Colonic mucosa (tissue), 4 donors: ENCODE measurements around the gene HUS1B. TPM values are rescaled to one million over a fixed set of nuclear protein-coding genes. Genes with fewer than 3 reads are reported as not detected.

Source experiments
- DNase-seq: peaks from one replicate; pipeline ENCODE4 v3.0.0-alpha.2; 2020
- H3K27ac ChIP-seq: fragments of 200-600 bp; one replicate; pipeline ENCODE4 v1.8.0; 2021
- H3K27me3 ChIP-seq: fragments of 200-600 bp; one replicate; pipeline ENCODE4 v1.8.0; 2021
- H3K36me3 ChIP-seq: fragments of 200-600 bp; one replicate; pipeline ENCODE4 v1.8.0; 2021
- H3K4me1 ChIP-seq: fragments of 200-600 bp; one replicate; pipeline ENCODE4 v1.8.0; 2021; ENCODE audit warnings: mild to moderate bottlenecking
- H3K4me3 ChIP-seq: fragments of 200-600 bp; one replicate; pipeline ENCODE4 v1.8.0; 2021
- H3K9ac ChIP-seq, 2 donors: one replicate each; pipeline ENCODE4 v1.7.0; 2013; ENCODE audit warnings: control low read depth in 2 of 2, low read depth in 2 of 2, low read length in 2 of 2
- H3K9me3 ChIP-seq: fragments of 200-600 bp; one replicate; pipeline ENCODE4 v1.8.0; 2021
- intact Hi-C: fragments of 100-400 bp; cut with DNase I; formaldehyde crosslinking; loops from one replicate; pipeline ENCODE4 v1.14.1; 2022
- total RNA-seq, 2 donors: library from RNA; stranded (reverse); fragmentation: NEBNext Ultra II Directional in 1 of 2; extraction: Animal tissue kit (Norgen Biotek cat#: 25700) in 1 of 2; gene quantifications; one replicate each; pipeline ENCODE4 v1.2.1, GENCODE V29; 2021
- TF ChIP-seq, protein P1 (sequence below): fragments of 200-600 bp; IDR thresholded peaks from one replicate; pipeline ENCODE4 v1.8.0; 2022; ENCODE audit warnings: antibody characterized with exemption, mild to moderate bottlenecking
- donor health status: healthy.
- donor health status: DM: no; HTN: no; CAD: no.
- donor health status: DM: no; HTN: no; CAD: no.

The HUS1B gene
- total RNA-seq, 2 donors from 2014 or later = 0.64 to 1.1 TPM

- intact Hi-C loops = no loop called here
- H3K4me1 ChIP-seq = no peaks in the 10 kb centered on the region
- H3K36me3 ChIP-seq = no peaks in the 10 kb centered on the region
- H3K4me3 ChIP-seq = no peak overlapping the region
- no peak for DNase-seq
- H3K9me3 ChIP-seq = no peaks in the 10 kb centered on the region
- H3K27me3 ChIP-seq = no peaks in the 10 kb centered on the region
- no peak overlapping the region for H3K27ac ChIP-seq
- TF ChIP-seq, protein P1, sequence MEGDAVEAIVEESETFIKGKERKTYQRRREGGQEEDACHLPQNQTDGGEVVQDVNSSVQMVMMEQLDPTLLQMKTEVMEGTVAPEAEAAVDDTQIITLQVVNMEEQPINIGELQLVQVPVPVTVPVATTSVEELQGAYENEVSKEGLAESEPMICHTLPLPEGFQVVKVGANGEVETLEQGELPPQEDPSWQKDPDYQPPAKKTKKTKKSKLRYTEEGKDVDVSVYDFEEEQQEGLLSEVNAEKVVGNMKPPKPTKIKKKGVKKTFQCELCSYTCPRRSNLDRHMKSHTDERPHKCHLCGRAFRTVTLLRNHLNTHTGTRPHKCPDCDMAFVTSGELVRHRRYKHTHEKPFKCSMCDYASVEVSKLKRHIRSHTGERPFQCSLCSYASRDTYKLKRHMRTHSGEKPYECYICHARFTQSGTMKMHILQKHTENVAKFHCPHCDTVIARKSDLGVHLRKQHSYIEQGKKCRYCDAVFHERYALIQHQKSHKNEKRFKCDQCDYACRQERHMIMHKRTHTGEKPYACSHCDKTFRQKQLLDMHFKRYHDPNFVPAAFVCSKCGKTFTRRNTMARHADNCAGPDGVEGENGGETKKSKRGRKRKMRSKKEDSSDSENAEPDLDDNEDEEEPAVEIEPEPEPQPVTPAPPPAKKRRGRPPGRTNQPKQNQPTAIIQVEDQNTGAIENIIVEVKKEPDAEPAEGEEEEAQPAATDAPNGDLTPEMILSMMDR = no peak
- H3K9ac ChIP-seq = no peak overlapping the region
These were observed 23.3 kb downstream of the HUS1B start for GRCh38 chr6:633611-634010.

DNA sequence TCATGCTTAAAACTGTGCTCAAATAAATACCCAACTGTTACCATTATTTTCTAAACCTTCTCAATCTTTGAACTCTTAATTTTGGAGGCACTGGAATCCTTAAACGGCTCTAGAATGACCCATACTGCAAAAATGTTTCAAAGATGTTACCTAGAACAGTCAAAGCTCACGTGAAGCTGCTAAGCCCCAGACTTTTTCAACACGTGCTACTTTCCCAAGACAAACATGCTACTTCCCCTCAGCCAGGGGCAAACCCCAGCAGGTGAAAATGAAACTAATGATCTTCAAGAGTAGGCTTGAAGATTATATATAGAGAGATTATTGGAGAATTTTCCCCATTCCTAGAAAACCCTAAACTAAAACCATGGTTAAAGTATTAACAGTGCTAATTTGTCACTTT, 28.1 kb downstream of the HUS1B start:
- Histone ChIP-seq H3K9me3 (no peaks in the 10 kb centered on the region), H3K27me3 (no peaks in the 10 kb centered on the region), H3K4me1 (no peaks in the 10 kb centered on the region), H3K27ac (no peak overlapping the region), H3K36me3 (no peaks in the 10 kb centered on the region), H3K4me3 (no peak overlapping the region), H3K9ac (no peak overlapping the region)
- DNase-seq = no peak
- intact Hi-C loops = no loop called here
- TF ChIP-seq, protein P1 = no peak

DNA sequence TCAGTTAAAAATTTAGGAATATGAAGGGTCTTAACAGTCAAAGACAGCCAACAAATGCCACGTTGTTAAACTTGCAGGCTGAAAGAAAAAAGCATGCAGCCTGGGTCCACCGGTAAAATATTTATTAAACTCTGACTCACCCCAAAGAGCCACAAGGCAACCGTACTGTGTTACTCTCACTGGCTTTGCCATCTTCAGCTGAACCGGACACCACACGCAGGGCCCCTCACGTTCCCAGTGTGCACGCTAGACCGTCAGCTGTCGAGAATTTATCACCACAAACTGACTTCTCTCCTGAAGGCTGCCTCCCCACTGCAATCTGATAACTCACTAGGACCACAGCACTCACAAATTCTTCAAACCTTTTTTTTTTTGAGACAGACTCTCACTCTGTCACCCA, 30.7 kb downstream of the HUS1B start:
- Histone ChIP-seq H3K9ac (no peak overlapping the region), H3K9me3 (no peaks in the 10 kb centered on the region), H3K4me1 (no peaks in the 10 kb centered on the region), H3K4me3 (no peak overlapping the region), H3K36me3 (no peaks in the 10 kb centered on the region), H3K27me3 (no peaks in the 10 kb centered on the region), H3K27ac (no peak overlapping the region)
- intact Hi-C loops = no loop called here
- TF ChIP-seq, protein P1 = no peak
- no peak for DNase-seq

- intact Hi-C loops = no loop called here
- peak overlapping the region in 1 of 2 donors; percentile 14 for H3K9ac ChIP-seq
- H3K36me3 ChIP-seq = no peaks in the 10 kb centered on the region
- H3K27me3 ChIP-seq = no peaks in the 10 kb centered on the region
- no peaks in the 10 kb centered on the region for H3K4me1 ChIP-seq
- no peak for DNase-seq
- no peak overlapping the region for H3K27ac ChIP-seq
- TF ChIP-seq, protein P1 = no peak
- no peaks in the 10 kb centered on the region for H3K9me3 ChIP-seq
- H3K4me3 ChIP-seq = no peak overlapping the region
These were observed 31.9 kb downstream of the HUS1B start for GRCh38 chr6:624979-625378.

DNA sequence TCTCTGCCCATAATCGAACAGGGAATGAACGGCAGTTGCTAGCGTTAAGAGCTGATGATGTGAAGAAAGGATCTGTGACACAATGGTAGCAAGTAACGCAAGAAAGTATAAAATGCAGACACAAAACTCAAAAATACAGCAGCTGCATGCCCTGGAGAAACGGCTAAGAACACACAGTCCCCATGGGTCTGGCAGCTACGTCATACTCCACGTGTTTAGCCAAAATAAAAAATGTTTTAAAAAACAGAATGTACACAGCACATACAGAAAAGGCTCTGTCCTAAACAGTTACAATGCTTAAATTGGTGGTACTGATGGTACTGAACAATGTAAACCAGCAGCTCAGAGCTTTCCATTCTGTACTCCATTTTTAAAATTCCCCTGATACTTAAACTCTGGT, 34.4 kb downstream of the HUS1B start:
- TF ChIP-seq, protein P1 = no peak
- no peak for DNase-seq
- H3K4me3 ChIP-seq = no peak overlapping the region
- no peaks in the 10 kb centered on the region for H3K27me3 ChIP-seq
- intact Hi-C loops = no loop called here
- no peaks in the 10 kb centered on the region for H3K4me1 ChIP-seq
- no peak overlapping the region for H3K27ac ChIP-seq
- H3K36me3 ChIP-seq = no peaks in the 10 kb centered on the region
- H3K9ac ChIP-seq = no peak overlapping the region
- H3K9me3 ChIP-seq = no peaks in the 10 kb centered on the region

- no peak for DNase-seq
- H3K4me1 ChIP-seq = no peaks in the 10 kb centered on the region
- H3K27me3 ChIP-seq = no peaks in the 10 kb centered on the region
- no peak overlapping the region for H3K27ac ChIP-seq
- no peaks in the 10 kb centered on the region for H3K9me3 ChIP-seq
- intact Hi-C loops = no loop called here
- TF ChIP-seq, protein P1 = no peak
- no peak overlapping the region for H3K4me3 ChIP-seq
- no peaks in the 10 kb centered on the region for H3K36me3 ChIP-seq
- no peak overlapping the region for H3K9ac ChIP-seq
These were observed 35.0 kb downstream of the HUS1B start for GRCh38 chr6:621931-622330.
